Activated CD4-positive, alpha-beta T cell treated with anti-CD3 and anti-CD28 coated beads for 36 hours (primary cell): ENCODE data around the gene GLA. TPM values are rescaled to one million over a fixed set of nuclear protein-coding genes. Genes with fewer than 3 reads are reported as not detected.
A peak's percentile ranks its signal among the peaks of the same experiment; 100 is the strongest.

Experiments used
- ATAC-seq: fragments of 200-7000 bp; cut with Tn5 transposase; one replicate; pipeline ENCODE4 v1.10.0; 2021; ENCODE audit warnings: mild to moderate bottlenecking, moderate library complexity
- CTCF ChIA-PET: fragments of 350-600 bp; sonication (Branson Sonifier 250); formaldehyde crosslinking; loops from one replicate; lab custom pipeline; 2021; ENCODE audit warnings: antibody characterized with exemption; lab: Charles Lee
- POLR2A ChIA-PET: fragments of 350-600 bp; sonication (Branson Sonifier 250); formaldehyde crosslinking; loops from one replicate; lab custom pipeline; 2021; ENCODE audit warnings: antibody characterized with exemption, inconsistent platforms; lab: Charles Lee
- DNase-seq: peaks from one replicate; pipeline ENCODE4 v3.0.0-alpha.2; 2020
- H3K27ac Mint-ChIP-seq: one replicate; pipeline ENCODE4 v1.8.0; 2021; ENCODE audit warnings: mixed read lengths
- H3K27me3 Mint-ChIP-seq: one replicate; pipeline ENCODE4 v1.8.0; 2021; ENCODE audit warnings: mixed read lengths
- H3K36me3 Mint-ChIP-seq: one replicate; pipeline ENCODE4 v1.8.0; 2021; ENCODE audit warnings: low read depth, mixed read lengths
- H3K4me1 Mint-ChIP-seq: one replicate; pipeline ENCODE4 v1.8.0; 2021; ENCODE audit warnings: mixed read lengths
- H3K4me3 Mint-ChIP-seq: one replicate; pipeline ENCODE4 v1.8.0; 2021; ENCODE audit warnings: mild to moderate bottlenecking, moderate library complexity, mixed read lengths
- H3K9me3 Mint-ChIP-seq: one replicate; pipeline ENCODE4 v1.8.0; 2021; ENCODE audit warnings: low read depth, mixed read lengths
- intact Hi-C, 2 experiments: fragments of 100-400 bp; cut with DNase I in 1 of 2; cut with micrococcal nuclease in 1 of 2; formaldehyde crosslinking; loops; one replicate each; pipeline versions ENCODE4 v1.14.2 to v1.15.1; 2022 to 2024; cut with DNase I, micrococcal nuclease
- total RNA-seq, 2 experiments: library from RNA; stranded (reverse); gene quantifications; one replicate each; pipeline ENCODE4 v1.2.3, GENCODE V29; 2021

GLA gene
- total RNA-seq, 2 experiments from 2014 or later, result 32.6 to 42.2 TPM

DNA sequence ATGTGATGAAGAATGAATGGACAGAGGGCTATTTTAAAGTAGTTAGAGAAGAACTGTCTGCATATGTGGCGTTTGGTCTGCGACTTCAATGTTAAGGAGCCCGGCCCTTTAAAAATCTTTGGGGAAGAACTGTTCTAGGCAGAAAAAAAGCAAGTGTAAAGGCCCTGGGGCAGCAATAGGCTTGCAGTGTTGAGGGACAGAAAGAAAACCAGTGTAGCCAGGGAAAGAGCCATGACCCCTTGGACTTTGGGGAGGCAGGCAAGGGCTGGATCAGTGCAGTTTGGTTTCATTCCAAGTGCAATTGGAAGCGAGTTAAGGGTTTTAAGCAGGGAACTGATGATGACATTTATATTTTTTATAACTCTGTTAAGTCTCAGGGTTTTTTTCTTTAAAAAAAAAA is 7.9 kb downstream of the GLA start:
- DNase-seq (no peak), ATAC-seq (no peak)
- Mint-ChIP-seq H3K4me1 (peaks cover 3% of the 10 kb centered on the region), H3K9me3 (no peaks in the 10 kb centered on the region), H3K27me3 (no peaks in the 10 kb centered on the region), H3K36me3 (peaks cover 35% of the 10 kb centered on the region), H3K27ac (no peak overlapping the region), H3K4me3 (no peak overlapping the region)
- intact Hi-C loops, result no loop called here
- ChIA-PET POLR2A (no interaction called here), CTCF (no interaction called here)

DNA sequence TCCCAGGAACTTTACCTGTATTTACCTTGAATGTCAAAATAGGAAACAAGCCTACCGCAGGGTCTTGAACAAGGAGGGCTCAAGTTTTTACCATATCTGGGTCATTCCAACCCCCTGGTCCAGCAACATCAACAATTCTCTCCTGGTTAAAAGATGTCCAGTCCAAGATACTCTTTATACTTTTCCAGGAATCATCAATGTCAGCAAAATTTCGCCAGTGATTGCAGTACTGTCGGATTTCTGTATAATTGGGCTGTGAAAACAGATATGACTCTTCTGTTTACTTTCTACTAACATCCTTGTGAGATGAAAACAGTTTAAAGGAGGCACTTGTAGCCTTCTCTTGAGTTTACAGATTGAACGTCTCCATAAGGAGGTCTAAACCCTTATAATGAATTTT is 9.0 kb downstream of the GLA start:
- CTCF ChIA-PET, result no interaction called here
- no peaks in the 10 kb centered on the region for H3K27me3 Mint-ChIP-seq
- H3K36me3 Mint-ChIP-seq, result peaks cover 33% of the 10 kb centered on the region
- intact Hi-C loops, result no loop called here
- no peak overlapping the region for H3K27ac Mint-ChIP-seq
- no peak for ATAC-seq
- DNase-seq, result no peak
- peaks cover 3% of the 10 kb centered on the region for H3K4me1 Mint-ChIP-seq
- H3K4me3 Mint-ChIP-seq, result no peak overlapping the region
- POLR2A ChIA-PET, result no interaction called here
- no peaks in the 10 kb centered on the region for H3K9me3 Mint-ChIP-seq

DNA sequence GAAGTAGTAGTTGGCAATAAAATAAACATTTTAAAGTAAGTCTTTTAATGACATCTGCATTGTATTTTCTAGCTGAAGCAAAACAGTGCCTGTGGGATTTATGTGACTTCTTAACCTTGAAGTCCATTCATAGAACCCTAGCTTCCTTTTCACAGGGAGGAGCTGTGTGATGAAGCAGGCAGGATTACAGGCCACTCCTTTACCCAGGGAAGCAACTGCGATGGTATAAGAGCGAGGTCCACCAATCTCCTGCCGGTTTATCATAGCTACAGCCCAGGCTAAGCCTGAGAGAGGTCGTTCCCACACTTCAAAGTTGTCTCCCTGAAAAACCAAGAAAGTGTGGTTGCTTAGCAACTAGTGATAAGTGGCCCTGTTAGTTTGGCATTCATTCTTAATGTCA is 9.9 kb downstream of the GLA start:
- CTCF ChIA-PET, result no interaction called here
- Mint-ChIP-seq H3K36me3 (peaks cover 40% of the 10 kb centered on the region), H3K27me3 (no peaks in the 10 kb centered on the region), H3K4me3 (no peak overlapping the region), H3K4me1 (peaks cover 6% of the 10 kb centered on the region), H3K9me3 (no peaks in the 10 kb centered on the region), H3K27ac (no peak overlapping the region)
- no peak for ATAC-seq
- intact Hi-C loops, result no loop called here
- DNase-seq, result no peak
- POLR2A ChIA-PET, result no interaction called here

DNA sequence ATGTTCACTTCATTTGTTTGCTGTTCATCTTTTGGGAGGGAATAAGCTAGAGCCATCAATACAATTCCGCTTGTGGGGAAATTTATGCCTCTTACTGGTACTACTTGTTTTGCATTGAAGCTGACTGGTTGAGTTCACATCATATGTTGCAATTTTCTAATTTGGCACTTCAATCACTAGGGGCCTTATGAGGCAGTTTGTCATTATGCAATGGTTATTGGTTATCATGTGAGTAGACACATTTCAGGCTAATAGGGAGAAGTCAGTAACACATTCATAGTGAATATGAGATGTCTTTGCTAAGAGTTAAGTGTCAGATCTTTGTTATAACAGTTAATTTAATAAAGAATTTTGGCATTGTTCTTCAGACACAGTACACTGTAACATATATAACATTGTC is 11.9 kb downstream of the GLA start:
- Mint-ChIP-seq H3K27me3 (no peaks in the 10 kb centered on the region), H3K4me1 (peaks cover 6% of the 10 kb centered on the region), H3K4me3 (no peak overlapping the region), H3K36me3 (peaks cover 54% of the 10 kb centered on the region), H3K27ac (peak overlapping the region; percentile 58), H3K9me3 (no peaks in the 10 kb centered on the region)
- CTCF ChIA-PET, result interaction anchor here (0.6 kb wide), 1 partner anchor 33 kb away, joined by 3 read pairs; no protein-coding TSS in a partner anchor
- POLR2A ChIA-PET, result no interaction called here
- ATAC-seq (no peak), DNase-seq (no peak)
- intact Hi-C loops, result no loop called here

DNA sequence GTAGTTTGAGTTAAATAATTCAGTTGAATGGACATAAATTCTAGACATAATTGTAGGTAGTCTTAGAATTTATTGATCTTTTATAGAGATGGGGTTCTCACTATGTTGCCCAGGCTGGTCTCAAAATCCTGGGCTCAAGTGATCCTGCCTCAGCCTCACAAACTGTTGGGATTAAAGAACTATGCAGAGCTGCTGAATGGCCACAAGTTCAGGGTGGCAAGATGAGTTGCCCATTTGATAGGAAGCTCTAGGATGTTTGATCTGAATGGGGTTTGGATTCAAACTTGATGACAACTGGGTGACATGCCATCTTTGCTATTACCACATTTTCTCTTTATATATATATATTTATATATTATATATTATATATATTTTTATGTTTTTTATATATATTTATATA is 13.4 kb downstream of the GLA start:
- no peaks in the 10 kb centered on the region for H3K27me3 Mint-ChIP-seq
- CTCF ChIA-PET, result no interaction called here

DNA sequence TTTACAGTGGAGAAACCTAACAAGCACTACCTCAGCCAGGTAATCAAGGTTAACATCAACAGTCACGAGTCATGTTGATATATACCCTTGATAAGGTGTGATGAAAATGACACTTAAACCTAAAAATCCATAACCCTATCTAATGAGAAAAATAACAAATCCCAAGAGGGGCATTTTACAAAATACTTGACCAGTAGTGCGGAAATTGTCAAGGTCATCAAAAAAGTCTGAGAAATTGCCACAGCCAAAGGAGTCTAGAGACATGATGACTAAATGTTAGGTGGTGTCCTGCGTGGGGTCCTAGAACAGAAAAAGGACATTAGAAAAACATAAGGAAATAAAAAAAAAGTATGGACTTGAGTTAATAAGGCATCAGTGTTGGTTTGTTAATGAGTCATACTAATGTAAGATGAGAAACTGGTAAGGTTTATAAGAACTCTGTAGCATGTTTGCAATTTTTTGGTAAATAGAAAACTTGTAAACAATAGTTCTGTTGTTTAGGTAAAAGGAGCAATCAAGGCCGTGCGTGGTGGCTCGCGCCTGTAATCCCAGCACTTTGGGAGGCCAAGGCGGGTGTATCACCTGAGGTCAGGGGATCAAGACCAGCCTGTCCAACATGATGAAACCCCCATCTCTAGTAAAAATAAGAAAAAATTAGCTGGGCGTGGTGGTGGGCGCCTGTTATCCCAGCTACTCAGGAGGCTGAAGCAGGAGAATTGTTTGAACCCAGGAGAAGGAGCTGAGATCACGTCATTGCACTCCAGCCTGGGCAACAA is 14.0 kb downstream of the GLA start:
- peaks cover 42% of the 10 kb centered on the region for H3K36me3 Mint-ChIP-seq
- peak overlapping the region; percentile 95 for H3K4me3 Mint-ChIP-seq
- H3K27me3 Mint-ChIP-seq, result no peaks in the 10 kb centered on the region
- no peaks in the 10 kb centered on the region for H3K9me3 Mint-ChIP-seq
- DNase-seq, result no peak
- intact Hi-C loops, result loop anchor here in 1 of 2 experiments (5.0 kb wide), 4 partner anchors 296 to 571 kb away; partner anchors contain the start of genes CENPI, CSTF2, TRMT2B and ZMAT1
- POLR2A ChIA-PET, result interaction anchor here (0.6 kb wide), 1 partner anchor 762 kb away, joined by 6 read pairs; the partner anchor contains the start of gene BEX5
- CTCF ChIA-PET, result no interaction called here
- ATAC-seq, result no peak
- peak overlapping the region; percentile 96 for H3K27ac Mint-ChIP-seq
- H3K4me1 Mint-ChIP-seq, result peaks cover 6% of the 10 kb centered on the region

More for the DNA sequence above, 13.4 kb downstream of the GLA start:
- H3K9me3 Mint-ChIP-seq, result no peaks in the 10 kb centered on the region
- intact Hi-C loops, result loop anchor here in 1 of 2 experiments (5.0 kb wide), 4 partner anchors 297 to 572 kb away; partner anchors contain the start of genes CENPI, CSTF2, TRMT2B and ZMAT1
- DNase-seq, result no peak
- H3K36me3 Mint-ChIP-seq, result peaks cover 45% of the 10 kb centered on the region
- H3K4me3 Mint-ChIP-seq, result peak overlapping the region; percentile 95
- POLR2A ChIA-PET, result interaction anchor here (0.6 kb wide), 1 partner anchor 12 kb away, joined by 3 read pairs; no protein-coding TSS in a partner anchor
- no peak for ATAC-seq
- peak overlapping the region; percentile 31 for H3K27ac Mint-ChIP-seq
- peaks cover 6% of the 10 kb centered on the region for H3K4me1 Mint-ChIP-seq

DNA sequence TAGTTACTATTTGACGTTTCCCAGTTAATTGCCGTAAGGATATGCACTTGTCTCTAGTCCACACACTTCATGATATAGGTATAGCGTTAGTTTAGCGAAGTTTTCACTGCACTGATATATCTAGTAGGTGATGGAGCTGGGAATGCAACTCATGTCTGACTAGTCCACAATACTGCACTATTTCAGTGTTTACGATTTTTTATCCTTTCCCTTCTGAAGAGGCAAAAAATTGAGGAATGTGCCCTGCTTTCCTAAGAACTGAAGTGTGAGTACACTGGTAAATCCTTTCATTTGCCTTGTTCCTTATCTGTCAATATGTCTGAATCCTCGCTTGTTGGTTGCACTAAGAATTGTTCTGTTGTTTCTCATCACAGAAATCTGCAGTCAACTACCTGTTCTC is 15.9 kb downstream of the GLA start:
- no peaks in the 10 kb centered on the region for H3K27me3 Mint-ChIP-seq
- H3K36me3 Mint-ChIP-seq, result peaks cover 41% of the 10 kb centered on the region
- H3K4me3 Mint-ChIP-seq, result peak overlapping the region; percentile 95
- peaks cover 6% of the 10 kb centered on the region for H3K4me1 Mint-ChIP-seq
- CTCF ChIA-PET, result interaction anchor here (1.0 to 1.5 kb wide), 4 partner anchors 9 to 25 kb away, joined by 3 to 4 read pairs (median 3); no protein-coding TSS in a partner anchor
- intact Hi-C loops, result loop anchor here (1.0 to 5.0 kb wide), 7 partner anchors 15 to 570 kb away; partner anchors contain the start of genes CENPI (in 2 of the 2), CSTF2 (in 1 of the 2), GLA (in 1 of the 2) and TIMM8A (in 1 of the 2)
- POLR2A ChIA-PET, result interaction anchor here (1.6 kb wide), 1 partner anchor 43 kb away, joined by 21 read pairs; the partner anchor contains the start of gene TIMM8A
- DNase-seq (no peak), ATAC-seq (no peak)
- H3K9me3 Mint-ChIP-seq, result no peaks in the 10 kb centered on the region
- H3K27ac Mint-ChIP-seq, result peak overlapping the region; percentile 96

DNA sequence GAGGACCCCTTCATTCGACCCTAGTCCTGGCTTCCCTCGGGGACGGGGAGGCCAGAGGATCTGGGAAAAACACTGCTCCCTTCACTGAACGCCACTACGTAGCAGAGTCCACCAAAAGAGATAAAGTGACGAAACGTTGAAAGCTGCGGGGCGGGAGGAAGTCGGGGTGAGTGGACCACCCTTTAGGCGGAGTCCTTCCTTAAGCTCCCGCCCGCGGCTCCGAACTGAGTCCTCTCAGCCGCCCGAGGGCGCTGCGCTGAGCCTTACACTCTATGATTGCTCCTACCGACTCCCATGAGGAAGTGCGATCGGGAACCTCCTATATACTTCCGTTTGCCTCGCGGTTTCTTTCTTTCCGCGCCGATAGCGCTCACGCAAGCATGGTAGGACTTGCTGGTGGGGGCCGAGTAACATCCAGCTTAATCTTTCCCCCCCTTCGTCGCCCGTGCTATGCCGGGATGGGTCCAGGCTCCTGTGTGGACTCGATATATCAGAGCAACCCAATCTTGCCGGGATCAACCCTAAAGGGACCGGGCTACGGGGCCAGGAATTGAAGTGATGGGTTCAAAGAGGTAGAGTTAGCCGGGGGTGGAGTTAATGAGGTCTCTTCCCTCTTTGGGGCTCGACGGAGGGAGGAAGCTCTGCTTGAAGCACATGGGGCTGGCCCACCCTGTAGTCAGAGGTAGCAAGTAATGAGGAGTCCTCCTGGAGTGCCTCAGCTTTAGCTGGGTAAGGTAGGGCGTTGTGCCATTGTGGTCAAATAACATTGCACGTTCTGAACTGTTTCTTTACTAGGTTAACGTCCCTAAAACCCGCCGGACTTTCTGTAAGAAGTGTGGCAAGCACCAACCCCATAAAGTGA is 16.8 kb downstream of the GLA start, which contains the start of gene RPL36A:
RPL36A (plus strand) TSS at position 348 of the 862 bp plus-strand sequence; CDS start at position 381, 33 bp downstream.
- POLR2A ChIA-PET, result interaction anchor here (0.8 to 1.6 kb wide), 7 partner anchors 11 to 44 kb away, joined by 3 to 21 read pairs (median 5); partner anchors contain the start of genes GLA, HNRNPH2 and TIMM8A
- Mint-ChIP-seq H3K27me3 (peaks cover 3% of the 10 kb centered on the region), H3K4me1 (peaks cover 6% of the 10 kb centered on the region), H3K4me3 (peak within 1 kb of the TSS; percentile 95), H3K27ac (peak within 1 kb of the TSS; percentile 96), H3K9me3 (no peaks in the 10 kb centered on the region), H3K36me3 (peaks cover 39% of the 10 kb centered on the region)
- intact Hi-C loops, result loop anchor here (1.0 to 5.0 kb wide), 9 partner anchors 16 to 569 kb away; partner anchors contain the start of genes CENPI (in 2 of the 2), TIMM8A (in 2 of the 2), CSTF2 (in 1 of the 2) and GLA (in 1 of the 2)
- CTCF ChIA-PET, result interaction anchor here (0.6 to 1.5 kb wide), 13 partner anchors 10 to 1116 kb away, joined by 3 to 7 read pairs (median 3); partner anchors contain the start of genes TIMM8A and ZMAT1
- DNase-seq (peak; percentile 90), ATAC-seq (peak; percentile 97)

DNA sequence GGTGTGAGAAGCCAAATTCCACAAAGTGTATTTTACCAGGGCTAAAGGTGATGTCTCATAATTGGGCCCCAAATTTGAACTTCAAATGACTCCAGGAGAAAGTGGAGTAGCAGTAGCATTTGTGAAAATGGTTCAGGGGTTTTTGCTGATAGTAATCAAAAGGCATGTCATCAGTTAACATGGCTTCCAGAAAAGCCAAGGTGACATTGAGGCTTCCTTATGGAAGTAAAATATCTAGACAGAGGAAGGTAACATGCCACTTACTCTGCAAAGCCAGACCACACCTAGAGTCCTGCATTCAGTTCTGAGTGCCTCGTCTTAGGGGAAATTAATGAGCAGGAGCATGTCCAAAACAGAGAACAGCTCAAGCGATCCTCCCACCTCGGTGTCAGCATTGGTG is 19.1 kb downstream of the GLA start:
- Mint-ChIP-seq H3K27me3 (peaks cover 3% of the 10 kb centered on the region), H3K27ac (no peak overlapping the region), H3K4me1 (peaks cover 3% of the 10 kb centered on the region), H3K36me3 (peaks cover 28% of the 10 kb centered on the region), H3K9me3 (no peaks in the 10 kb centered on the region), H3K4me3 (no peak overlapping the region)
- ATAC-seq (no peak), DNase-seq (no peak)
- ChIA-PET CTCF (no interaction called here), POLR2A (no interaction called here)
- intact Hi-C loops, result no loop called here

DNA sequence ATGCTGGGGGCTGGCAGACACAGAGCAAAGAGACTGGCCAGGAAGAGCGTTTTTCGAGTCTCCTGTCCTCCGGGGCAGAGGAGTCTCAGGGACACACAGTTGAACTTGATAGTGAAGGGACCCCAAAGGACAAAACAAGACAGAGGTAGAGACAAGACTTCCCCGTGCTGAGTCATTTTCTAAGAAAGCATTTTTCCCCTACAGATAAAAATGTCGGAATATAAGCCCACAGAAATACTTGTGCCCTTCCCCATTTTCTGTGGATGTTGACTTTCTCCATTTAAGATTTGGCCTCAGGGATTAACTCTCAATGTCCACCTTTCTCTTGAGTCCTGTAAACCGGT is 21.2 kb downstream of the GLA start:
- no peak for DNase-seq
- Mint-ChIP-seq H3K36me3 (peaks cover 7% of the 10 kb centered on the region), H3K4me3 (no peak overlapping the region), H3K27ac (no peak overlapping the region), H3K4me1 (no peaks in the 10 kb centered on the region), H3K9me3 (no peaks in the 10 kb centered on the region), H3K27me3 (peaks cover 3% of the 10 kb centered on the region)
- ChIA-PET CTCF (no interaction called here), POLR2A (no interaction called here)
- intact Hi-C loops, result no loop called here
- ATAC-seq, result no peak
